GM21367 (cell line): Measurements from ENCODE around the gene PGA3.
"Not testable (repeated sequence)": the region's sequence is repeated elsewhere in the genome, so short reads cannot be mapped to it uniquely, and the experiment has no call there.

Source experiments
- ATAC-seq: cut with Tn5 transposase; IDR thresholded peaks from one replicate; pipeline ENCODE4 v1.9.1; 2021; ENCODE audit not compliant: unreplicated experiment

The PGA3 gene

GRCh38 chr11:61170566-61170965, 32.7 kb upstream of the PGA3 start:
- no peak for ATAC-seq

- ATAC-seq = no peak
These were observed 31.4 kb upstream of the PGA3 start for GRCh38 chr11:61171907-61172306.

DNA sequence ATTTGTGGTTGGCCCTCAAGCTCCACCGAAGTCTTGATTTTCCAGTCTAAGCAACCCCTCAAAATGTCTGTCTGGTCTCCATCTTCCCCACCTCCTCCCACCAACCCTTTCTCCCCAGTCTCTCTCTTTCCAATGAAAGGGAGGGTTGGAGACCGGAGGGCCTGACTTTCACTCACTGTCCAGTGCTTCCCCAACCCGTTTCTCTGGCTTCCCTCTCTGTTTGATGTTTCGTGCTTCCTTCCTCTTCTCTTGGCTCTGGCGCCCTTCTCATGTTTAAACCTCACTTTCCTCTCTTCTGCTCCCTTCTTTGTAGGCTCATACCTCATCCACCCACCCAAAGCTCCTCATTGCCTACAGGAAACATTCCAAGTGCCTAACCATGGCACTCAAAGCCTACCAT, 31.0 kb upstream of the PGA3 start:
- no peak for ATAC-seq

- no peak for ATAC-seq
These were observed 30.4 kb upstream of the PGA3 start for GRCh38 chr11:61172888-61173287.

DNA sequence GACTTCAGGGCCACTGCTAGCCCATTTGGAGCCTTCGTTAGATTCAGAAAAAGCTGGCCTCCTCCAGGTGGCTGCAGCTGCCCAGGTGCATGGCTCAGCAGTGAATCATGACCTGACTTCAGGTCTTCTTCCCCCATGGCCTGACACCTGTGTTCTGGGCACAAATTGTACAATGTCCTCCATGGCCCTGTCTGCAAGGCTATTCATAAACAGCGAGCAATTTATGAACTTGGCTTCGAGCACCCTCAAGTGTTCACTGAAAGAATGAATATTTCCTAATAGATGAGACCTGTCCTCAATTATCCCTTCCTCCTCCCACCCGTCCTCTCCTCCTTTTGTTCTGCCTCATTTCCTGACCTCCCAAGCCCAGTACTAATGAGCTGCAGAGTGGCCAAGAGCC, 29.9 kb upstream of the PGA3 start:
- ATAC-seq = no peak

DNA sequence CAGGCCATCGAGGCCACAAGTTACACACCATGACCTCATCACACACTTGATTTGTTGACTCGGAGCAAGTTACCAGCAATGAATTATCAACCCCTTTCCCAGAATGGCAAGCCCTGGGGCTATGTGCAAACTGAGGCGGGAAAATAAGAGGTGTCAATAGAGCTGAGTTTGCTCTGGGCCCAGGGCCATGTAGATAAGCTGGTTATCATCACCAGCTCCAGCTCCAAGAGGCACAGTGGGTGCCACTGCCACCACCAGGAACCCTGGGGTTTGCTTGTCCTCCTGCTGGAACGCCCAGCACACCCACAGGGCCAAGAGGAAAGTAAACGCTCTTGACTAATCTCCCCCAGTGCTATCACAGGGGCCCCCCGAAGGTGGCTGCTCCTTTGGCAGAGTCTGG, 29.0 kb upstream of the PGA3 start:
- ATAC-seq = no peak

DNA sequence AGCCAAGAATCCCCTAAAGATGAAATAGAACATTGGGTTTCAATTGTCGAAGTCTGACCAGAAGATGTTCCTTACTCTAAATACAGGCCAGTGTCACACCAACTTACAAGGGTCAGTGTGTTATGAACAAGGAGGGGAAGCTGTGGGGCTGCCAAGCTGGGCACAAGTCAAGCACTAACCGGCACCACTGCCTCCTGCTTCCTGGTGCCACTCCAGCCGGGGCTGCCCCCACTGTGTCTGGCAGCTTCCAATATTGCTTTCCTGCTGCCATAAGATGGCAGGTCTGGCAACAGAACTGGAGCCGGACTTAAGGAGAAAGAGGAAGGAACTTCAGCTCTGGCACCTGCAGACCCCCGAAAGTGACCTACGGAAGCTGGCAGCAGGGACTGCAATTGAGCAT, 28.4 kb upstream of the PGA3 start:
- no peak for ATAC-seq

GRCh38 chr11:61176446-61176845, 26.9 kb upstream of the PGA3 start:
- no peak for ATAC-seq

GRCh38 chr11:61180205-61180604, 23.1 kb upstream of the PGA3 start:
- ATAC-seq = not testable (repeated sequence)

- ATAC-seq = no peak
These were observed 21.8 kb upstream of the PGA3 start for GRCh38 chr11:61181489-61181888.

DNA sequence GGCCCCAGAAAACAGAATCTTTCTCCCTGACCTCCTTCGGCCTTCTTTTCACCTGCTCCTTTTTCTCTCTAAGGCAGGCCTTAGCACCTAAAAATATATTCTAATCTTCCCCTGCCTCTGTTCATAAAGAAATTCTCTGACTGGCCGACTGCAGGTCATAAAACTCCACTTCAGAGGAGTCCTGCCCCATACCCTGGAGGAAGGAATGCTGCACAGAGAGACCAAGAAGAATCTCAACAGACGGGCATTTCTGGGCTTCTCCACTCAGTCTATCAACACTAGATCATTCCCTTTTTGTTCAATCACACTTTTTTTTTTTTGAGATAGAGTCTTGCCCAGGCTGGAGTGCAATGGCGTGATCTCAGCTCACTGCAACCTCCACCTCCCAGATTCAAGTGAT, 19.7 kb upstream of the PGA3 start:
- ATAC-seq = no peak

DNA sequence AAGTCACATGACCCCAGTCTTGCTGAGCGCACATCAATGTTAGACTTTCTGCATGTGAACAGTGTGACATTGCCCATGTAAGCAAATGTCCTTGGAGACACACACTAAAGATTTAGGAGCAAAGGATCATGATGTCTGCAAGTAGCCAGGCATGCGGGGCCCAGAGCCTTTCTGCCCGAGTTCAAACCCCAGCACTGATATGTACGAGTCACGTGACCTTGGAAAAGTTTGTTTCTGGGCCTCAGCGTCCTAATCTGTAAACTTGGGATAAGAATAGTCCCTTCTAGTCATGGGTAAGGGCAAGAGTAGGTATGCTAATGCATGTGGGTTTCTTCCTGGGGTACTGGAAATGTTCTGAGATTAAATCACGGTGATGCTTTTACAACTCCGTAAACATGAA, 16.8 kb upstream of the PGA3 start:
- no peak for ATAC-seq

DNA sequence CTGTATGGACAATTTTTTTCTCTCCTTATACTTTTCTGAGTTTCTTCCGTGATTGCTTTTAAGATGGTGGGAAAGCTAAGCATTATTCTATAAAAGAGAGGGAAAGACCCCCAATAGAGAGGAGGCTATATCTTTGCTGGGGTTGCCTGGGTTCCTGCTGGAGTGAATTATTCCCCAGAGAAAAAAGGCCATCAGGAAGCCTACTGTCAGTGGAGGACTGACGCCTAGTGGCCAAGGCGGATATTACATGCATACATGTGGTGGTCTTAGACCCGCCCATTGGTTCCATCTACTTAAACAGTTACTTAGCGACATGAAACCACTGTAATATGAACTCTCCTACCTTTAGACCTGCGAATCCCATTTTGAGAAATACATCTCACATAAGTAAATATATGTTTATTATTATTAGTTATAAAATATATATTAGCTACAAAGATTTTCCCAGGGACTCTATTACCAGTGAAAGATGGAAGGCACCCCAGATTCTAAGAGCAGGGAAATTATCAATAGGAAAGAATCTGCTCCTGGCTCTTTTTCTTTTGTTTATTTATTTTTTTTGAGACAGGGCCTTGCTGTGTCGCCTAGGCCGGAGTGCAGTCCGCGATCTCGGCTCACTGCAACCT, 15.7 kb upstream of the PGA3 start:
- ATAC-seq = no peak

DNA sequence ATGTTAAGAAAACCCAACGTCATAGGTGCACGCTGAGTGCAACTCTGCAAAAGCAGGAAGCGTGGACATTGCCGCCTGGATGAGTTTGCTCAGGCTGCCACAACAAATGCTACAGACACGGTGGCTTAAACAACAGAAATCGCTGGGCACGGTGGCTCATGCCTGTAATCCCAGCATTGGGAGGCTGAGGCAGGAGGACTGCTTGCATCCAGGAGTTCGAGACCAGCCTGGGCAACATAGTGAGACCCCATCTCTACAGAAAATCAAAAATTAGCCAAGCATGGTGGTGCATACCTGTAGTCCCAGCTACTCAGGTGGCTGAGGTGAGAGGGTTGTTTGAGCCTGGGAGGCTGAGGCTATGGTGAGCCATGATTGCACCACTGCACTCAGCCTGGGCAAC, 13.4 kb upstream of the PGA3 start:
- ATAC-seq = no peak

DNA sequence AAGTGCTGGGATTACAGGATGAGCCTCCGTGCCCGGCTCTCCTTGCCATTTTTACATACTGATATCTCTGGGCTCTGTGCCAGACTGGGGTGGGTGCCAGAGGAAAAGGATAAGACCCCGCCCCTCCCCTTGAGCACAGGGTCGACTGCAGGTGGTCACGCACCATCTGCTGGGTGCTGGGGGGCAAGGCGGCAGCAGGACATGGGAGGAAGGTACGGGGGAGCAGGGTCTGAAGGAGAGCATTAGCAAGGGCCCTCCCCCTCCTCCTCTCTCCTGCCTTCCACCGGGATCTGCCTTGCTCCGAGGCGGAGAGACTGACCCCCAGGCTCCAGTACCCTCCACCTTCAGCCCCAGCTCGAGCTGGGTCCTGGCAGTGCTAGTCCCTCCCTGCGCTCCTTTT, 9.7 kb upstream of the PGA3 start:
- no peak for ATAC-seq

GRCh38 chr11:61194169-61194671, 9.1 kb upstream of the PGA3 start:
- no peak for ATAC-seq

DNA sequence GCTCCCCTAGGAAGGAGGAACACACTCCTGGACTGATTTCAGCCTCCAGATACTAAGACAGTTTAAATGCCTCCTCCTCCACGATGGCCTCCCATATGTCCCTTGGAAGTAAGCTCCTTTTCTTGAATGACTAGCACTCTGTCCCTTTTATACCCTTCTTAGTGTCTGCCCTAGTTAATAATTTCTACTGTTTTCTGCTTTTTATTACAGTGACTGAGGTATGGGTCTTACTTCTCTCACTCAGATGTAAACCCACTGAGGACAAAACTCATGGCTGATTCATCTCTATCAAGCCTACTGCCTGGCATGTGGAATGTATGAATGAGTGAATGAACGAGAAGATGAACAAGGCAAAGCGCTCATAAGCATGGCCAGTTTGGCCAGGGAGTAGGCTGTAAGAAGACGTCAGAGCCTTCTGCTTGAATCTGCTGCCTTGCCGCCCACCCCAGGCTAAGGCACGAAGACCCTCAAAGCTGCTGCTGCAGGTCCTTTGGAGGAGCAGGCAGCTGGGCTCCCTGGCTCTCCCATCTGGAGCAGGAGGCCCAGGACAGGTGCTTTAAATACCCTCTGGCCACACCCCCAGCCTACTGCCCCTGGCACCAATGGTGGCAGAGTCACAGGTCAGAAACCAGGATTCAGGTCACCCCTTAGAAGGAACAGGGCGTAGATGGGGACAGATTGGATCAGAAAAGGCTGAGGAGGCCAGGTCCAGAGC, 8.2 kb upstream of the PGA3 start:
- ATAC-seq = no peak

GRCh38 chr11:61195719-61196118, 7.6 kb upstream of the PGA3 start:
- no peak for ATAC-seq

DNA sequence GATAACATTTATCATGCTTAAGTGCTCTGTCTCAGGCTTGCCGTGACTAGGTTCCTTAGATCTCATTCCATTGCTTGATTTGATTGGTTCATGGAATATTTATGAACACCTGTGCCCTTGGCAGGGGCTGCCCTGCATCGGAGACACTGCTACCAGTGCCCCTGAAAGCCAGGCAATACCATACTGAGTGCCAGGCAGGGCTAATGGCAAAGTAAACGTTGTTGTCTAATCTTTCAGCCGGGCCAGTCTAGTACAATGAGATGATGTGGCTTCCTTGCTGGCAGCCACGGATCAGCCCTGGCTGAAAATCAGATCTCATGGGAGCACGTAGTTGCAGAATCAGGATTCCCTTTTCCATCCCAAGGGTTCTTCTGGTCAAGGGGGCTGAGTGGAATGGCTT, 5.0 kb upstream of the PGA3 start:
- ATAC-seq = no peak

- ATAC-seq = no peak
These were observed 4.3 kb upstream of the PGA3 start for GRCh38 chr11:61198948-61199523.

GRCh38 chr11:61201476-61201875, 1.8 kb upstream of the PGA3 start:
- ATAC-seq = no peak

GRCh38 chr11:61203873-61204272, 558 bp downstream of the PGA3 start:
- ATAC-seq = not testable (repeated sequence)
